Measurements from ENCODE around the gene TMED5. TPM values are rescaled to one million over a fixed set of nuclear protein-coding genes. Genes with fewer than 3 reads are reported as not detected.

Gene TMED5
- total RNA-seq, 1 donor from 2014 or later: 34.5 TPM

- Mint-ChIP-seq H3K36me3 (ENCODE audit: low read depth, unreplicated experiment) (peaks cover 7% of the 10 kb centered on the region), H3K9me3 (ENCODE audit: unreplicated experiment) (no peaks in the 10 kb centered on the region), H3K27ac (ENCODE audit: unreplicated experiment) (no peak overlapping the region), H3K27me3 (ENCODE audit: unreplicated experiment) (no peaks in the 10 kb centered on the region), H3K4me1 (ENCODE audit: unreplicated experiment) (no peaks in the 10 kb centered on the region), H3K4me3 (ENCODE audit: unreplicated experiment) (no peak overlapping the region)
- DNase-seq (ENCODE audit: low spot score): no peak
- TF ChIP-seq, protein P1, sequence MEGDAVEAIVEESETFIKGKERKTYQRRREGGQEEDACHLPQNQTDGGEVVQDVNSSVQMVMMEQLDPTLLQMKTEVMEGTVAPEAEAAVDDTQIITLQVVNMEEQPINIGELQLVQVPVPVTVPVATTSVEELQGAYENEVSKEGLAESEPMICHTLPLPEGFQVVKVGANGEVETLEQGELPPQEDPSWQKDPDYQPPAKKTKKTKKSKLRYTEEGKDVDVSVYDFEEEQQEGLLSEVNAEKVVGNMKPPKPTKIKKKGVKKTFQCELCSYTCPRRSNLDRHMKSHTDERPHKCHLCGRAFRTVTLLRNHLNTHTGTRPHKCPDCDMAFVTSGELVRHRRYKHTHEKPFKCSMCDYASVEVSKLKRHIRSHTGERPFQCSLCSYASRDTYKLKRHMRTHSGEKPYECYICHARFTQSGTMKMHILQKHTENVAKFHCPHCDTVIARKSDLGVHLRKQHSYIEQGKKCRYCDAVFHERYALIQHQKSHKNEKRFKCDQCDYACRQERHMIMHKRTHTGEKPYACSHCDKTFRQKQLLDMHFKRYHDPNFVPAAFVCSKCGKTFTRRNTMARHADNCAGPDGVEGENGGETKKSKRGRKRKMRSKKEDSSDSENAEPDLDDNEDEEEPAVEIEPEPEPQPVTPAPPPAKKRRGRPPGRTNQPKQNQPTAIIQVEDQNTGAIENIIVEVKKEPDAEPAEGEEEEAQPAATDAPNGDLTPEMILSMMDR (IDR thresholded peaks at IDR 0.05; ENCODE audit: unreplicated experiment): no peak
Observed at GRCh38 chr1:93124556-93125355, 55.5 kb downstream of the TMED5 start.

GRCh38 chr1:93123201-93123783, 56.9 kb downstream of the TMED5 start:
- no peaks in the 10 kb centered on the region for H3K27me3 Mint-ChIP-seq (ENCODE audit: unreplicated experiment)
- no peak for DNase-seq (ENCODE audit: low spot score)
- no peaks in the 10 kb centered on the region for H3K9me3 Mint-ChIP-seq (ENCODE audit: unreplicated experiment)
- TF ChIP-seq, protein P1 (IDR thresholded peaks at IDR 0.05; ENCODE audit: unreplicated experiment): no peak
- H3K27ac Mint-ChIP-seq (ENCODE audit: unreplicated experiment): no peak overlapping the region
- no peaks in the 10 kb centered on the region for H3K4me1 Mint-ChIP-seq (ENCODE audit: unreplicated experiment)
- H3K36me3 Mint-ChIP-seq (ENCODE audit: low read depth, unreplicated experiment): peaks cover 7% of the 10 kb centered on the region
- no peak overlapping the region for H3K4me3 Mint-ChIP-seq (ENCODE audit: unreplicated experiment)

- no peaks in the 10 kb centered on the region for H3K9me3 Mint-ChIP-seq (ENCODE audit: unreplicated experiment)
- no peaks in the 10 kb centered on the region for H3K27me3 Mint-ChIP-seq (ENCODE audit: unreplicated experiment)
- H3K36me3 Mint-ChIP-seq (ENCODE audit: low read depth, unreplicated experiment): peaks cover 3% of the 10 kb centered on the region
- no peak overlapping the region for H3K4me3 Mint-ChIP-seq (ENCODE audit: unreplicated experiment)
- no peak overlapping the region for H3K27ac Mint-ChIP-seq (ENCODE audit: unreplicated experiment)
- TF ChIP-seq, protein P1 (IDR thresholded peaks at IDR 0.05; ENCODE audit: unreplicated experiment): no peak
- no peak for DNase-seq (ENCODE audit: low spot score)
- H3K4me1 Mint-ChIP-seq (ENCODE audit: unreplicated experiment): no peaks in the 10 kb centered on the region
Observed at GRCh38 chr1:93120614-93121013, 59.6 kb downstream of the TMED5 start.

GRCh38 chr1:93114391-93114790, 65.8 kb downstream of the TMED5 start:
- Mint-ChIP-seq H3K9me3 (ENCODE audit: unreplicated experiment) (no peaks in the 10 kb centered on the region), H3K27ac (ENCODE audit: unreplicated experiment) (no peak overlapping the region), H3K4me3 (ENCODE audit: unreplicated experiment) (no peak overlapping the region), H3K27me3 (ENCODE audit: unreplicated experiment) (peaks cover 1% of the 10 kb centered on the region), H3K4me1 (ENCODE audit: unreplicated experiment) (peaks cover 2% of the 10 kb centered on the region), H3K36me3 (ENCODE audit: low read depth, unreplicated experiment) (no peaks in the 10 kb centered on the region)
- DNase-seq (ENCODE audit: low spot score): no peak
- TF ChIP-seq, protein P1 (IDR thresholded peaks at IDR 0.05; ENCODE audit: unreplicated experiment): no peak

DNA sequence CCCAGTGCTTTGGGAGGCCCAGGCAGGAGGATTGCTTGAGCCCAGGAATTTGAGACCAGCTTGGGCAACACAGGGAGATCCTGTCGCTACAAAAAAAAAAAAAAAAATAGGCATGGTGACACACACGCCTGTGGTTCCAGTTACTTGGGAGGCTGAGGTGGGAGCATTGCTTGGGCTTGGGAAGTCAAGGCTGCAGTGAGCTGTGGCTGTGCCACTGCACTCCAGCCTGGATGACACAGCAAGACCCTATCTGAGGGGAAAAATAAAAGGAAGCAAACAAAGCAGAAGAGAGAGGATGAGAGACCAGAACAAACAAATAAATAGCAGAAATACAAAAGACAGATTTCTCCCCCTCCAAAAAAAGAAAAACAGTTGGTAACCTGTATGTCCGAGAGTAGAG, 67.1 kb downstream of the TMED5 start:
- TF ChIP-seq, protein P1 (IDR thresholded peaks at IDR 0.05; ENCODE audit: unreplicated experiment): no peak
- Mint-ChIP-seq H3K27ac (ENCODE audit: unreplicated experiment) (peak overlapping the region; percentile 44), H3K36me3 (ENCODE audit: low read depth, unreplicated experiment) (peaks cover 7% of the 10 kb centered on the region), H3K9me3 (ENCODE audit: unreplicated experiment) (no peaks in the 10 kb centered on the region), H3K4me1 (ENCODE audit: unreplicated experiment) (peaks cover 5% of the 10 kb centered on the region), H3K27me3 (ENCODE audit: unreplicated experiment) (peaks cover 1% of the 10 kb centered on the region), H3K4me3 (ENCODE audit: unreplicated experiment) (no peak overlapping the region)
- no peak for DNase-seq (ENCODE audit: low spot score)

Data from endothelial cell (in vitro differentiated cells).